ENCODE data around the gene TUBB4B. TPM values are rescaled to one million over a fixed set of nuclear protein-coding genes. Genes with fewer than 3 reads are reported as not detected.

Gene TUBB4B
- total and polyA plus RNA-seq, 2 experiments from 2014 or later, result 334 to 389 TPM

DNA sequence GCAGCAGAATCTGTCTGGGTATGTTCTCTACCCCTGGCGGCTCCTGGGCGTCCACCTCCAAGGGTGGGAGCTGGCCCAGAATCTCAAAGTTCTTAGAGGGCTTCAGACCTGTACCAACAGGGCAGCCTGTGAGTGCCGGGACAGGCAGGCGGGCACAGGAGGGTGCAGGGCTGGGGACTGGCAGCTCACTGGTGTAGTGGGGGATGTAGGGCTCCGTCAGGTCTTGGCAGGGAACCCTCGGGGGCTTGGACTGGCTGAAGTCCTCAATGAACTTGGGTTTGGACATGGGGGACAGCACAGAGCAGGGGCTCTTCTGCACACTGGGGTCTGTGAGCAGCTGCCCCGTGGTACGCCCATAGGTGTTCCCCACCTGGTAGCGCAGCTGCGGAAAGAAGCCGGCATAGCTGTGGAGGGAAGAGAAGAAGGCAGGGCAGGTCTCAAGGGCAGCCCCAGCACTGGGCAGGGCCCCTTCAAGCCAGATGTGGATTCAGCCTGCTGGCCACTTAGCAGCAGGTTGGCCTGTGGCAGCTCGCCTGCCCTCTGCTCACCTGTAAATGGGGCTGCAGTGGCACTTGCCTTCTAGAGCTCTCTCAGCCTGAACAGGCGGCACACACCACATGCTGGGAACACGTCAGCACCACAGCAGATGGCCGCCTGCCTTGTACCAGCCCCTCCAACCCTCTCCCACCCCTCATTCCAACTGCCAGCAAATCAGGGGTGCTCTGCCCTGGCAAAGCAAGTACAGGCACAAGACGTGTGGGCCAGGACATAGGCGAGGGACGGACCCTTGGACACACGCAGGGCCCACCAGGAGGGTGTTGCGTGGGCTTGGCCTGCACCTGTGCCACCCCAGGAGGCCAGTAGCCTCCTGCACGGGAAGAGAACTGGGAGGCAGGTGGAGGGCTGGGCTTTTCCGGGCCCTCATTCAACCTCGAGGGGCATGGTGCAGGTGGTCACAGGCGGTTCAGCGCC lies 4.6 kb downstream of the TUBB4B start:
- Histone ChIP-seq H3K27me3 (ENCODE audit: insufficient read depth) (no peaks in the 10 kb centered on the region), H3K9me2 (ENCODE audit: insufficient read depth) (no peaks in the 10 kb centered on the region), H3K79me2 (replicated peaks; ENCODE audit: insufficient read depth) (peaks cover 14% of the 10 kb centered on the region), H3K27ac (ENCODE audit: low read depth) (no peak overlapping the region), H3K36me3 (ENCODE audit: insufficient read depth) (no peaks in the 10 kb centered on the region), H2AFZ (no peak overlapping the region), H3K4me3 (no peak overlapping the region), H3K4me2 (no peak overlapping the region), H4K20me1 (replicated peaks; ENCODE audit: insufficient read depth) (peaks cover 16% of the 10 kb centered on the region), H3F3A (replicated peaks; ENCODE audit: low read depth) (0 out of 2 replicates have a peak, but pooled peaks cover 26% of the 10 kb centered on the region), H3K4me1 (ENCODE audit: insufficient read depth) (peaks cover 15% of the 10 kb centered on the region; the same call in 1 of the 2 replicates)
- Mint-ChIP-seq H3K9me3 (no peaks in the 10 kb centered on the region), H3K4me3 (no peak overlapping the region; the same call in 2 of the 3 replicates), H3K27ac (no peak overlapping the region; the same call in 1 of the 2 replicates), H3K27me3 (ENCODE audit: insufficient read depth, low read depth, poor library complexity) (peaks cover 28% of the 10 kb centered on the region), H3K36me3 (ENCODE audit: low read depth) (peaks cover 28% of the 10 kb centered on the region), H3K4me1 (peaks cover 29% of the 10 kb centered on the region)
- TF ChIP-seq NANOG (IDR thresholded peaks at IDR 0.05; ENCODE audit: borderline replicate concordance) (no peak), POLR2AphosphoS5 (IDR thresholded peaks at IDR 0.05; ENCODE audit: low read depth) (no peak), JUNB (IDR thresholded peaks at IDR 0.05; ENCODE audit: unreplicated experiment) (no peak), EZH2 (IDR thresholded peaks at IDR 0.05; ENCODE audit: low read depth, unreplicated experiment) (no peak), STAT1 (IDR thresholded peaks at IDR 0.05; ENCODE audit: unreplicated experiment) (no peak), ZNF331 (CRISPR knock-in tag; IDR thresholded peaks at IDR 0.05; ENCODE audit: low read depth) (no peak), CREB1 (CRISPR knock-in tag; IDR thresholded peaks at IDR 0.05; ENCODE audit: low read depth) (no peak)
- TF ChIP-seq, protein P1, sequence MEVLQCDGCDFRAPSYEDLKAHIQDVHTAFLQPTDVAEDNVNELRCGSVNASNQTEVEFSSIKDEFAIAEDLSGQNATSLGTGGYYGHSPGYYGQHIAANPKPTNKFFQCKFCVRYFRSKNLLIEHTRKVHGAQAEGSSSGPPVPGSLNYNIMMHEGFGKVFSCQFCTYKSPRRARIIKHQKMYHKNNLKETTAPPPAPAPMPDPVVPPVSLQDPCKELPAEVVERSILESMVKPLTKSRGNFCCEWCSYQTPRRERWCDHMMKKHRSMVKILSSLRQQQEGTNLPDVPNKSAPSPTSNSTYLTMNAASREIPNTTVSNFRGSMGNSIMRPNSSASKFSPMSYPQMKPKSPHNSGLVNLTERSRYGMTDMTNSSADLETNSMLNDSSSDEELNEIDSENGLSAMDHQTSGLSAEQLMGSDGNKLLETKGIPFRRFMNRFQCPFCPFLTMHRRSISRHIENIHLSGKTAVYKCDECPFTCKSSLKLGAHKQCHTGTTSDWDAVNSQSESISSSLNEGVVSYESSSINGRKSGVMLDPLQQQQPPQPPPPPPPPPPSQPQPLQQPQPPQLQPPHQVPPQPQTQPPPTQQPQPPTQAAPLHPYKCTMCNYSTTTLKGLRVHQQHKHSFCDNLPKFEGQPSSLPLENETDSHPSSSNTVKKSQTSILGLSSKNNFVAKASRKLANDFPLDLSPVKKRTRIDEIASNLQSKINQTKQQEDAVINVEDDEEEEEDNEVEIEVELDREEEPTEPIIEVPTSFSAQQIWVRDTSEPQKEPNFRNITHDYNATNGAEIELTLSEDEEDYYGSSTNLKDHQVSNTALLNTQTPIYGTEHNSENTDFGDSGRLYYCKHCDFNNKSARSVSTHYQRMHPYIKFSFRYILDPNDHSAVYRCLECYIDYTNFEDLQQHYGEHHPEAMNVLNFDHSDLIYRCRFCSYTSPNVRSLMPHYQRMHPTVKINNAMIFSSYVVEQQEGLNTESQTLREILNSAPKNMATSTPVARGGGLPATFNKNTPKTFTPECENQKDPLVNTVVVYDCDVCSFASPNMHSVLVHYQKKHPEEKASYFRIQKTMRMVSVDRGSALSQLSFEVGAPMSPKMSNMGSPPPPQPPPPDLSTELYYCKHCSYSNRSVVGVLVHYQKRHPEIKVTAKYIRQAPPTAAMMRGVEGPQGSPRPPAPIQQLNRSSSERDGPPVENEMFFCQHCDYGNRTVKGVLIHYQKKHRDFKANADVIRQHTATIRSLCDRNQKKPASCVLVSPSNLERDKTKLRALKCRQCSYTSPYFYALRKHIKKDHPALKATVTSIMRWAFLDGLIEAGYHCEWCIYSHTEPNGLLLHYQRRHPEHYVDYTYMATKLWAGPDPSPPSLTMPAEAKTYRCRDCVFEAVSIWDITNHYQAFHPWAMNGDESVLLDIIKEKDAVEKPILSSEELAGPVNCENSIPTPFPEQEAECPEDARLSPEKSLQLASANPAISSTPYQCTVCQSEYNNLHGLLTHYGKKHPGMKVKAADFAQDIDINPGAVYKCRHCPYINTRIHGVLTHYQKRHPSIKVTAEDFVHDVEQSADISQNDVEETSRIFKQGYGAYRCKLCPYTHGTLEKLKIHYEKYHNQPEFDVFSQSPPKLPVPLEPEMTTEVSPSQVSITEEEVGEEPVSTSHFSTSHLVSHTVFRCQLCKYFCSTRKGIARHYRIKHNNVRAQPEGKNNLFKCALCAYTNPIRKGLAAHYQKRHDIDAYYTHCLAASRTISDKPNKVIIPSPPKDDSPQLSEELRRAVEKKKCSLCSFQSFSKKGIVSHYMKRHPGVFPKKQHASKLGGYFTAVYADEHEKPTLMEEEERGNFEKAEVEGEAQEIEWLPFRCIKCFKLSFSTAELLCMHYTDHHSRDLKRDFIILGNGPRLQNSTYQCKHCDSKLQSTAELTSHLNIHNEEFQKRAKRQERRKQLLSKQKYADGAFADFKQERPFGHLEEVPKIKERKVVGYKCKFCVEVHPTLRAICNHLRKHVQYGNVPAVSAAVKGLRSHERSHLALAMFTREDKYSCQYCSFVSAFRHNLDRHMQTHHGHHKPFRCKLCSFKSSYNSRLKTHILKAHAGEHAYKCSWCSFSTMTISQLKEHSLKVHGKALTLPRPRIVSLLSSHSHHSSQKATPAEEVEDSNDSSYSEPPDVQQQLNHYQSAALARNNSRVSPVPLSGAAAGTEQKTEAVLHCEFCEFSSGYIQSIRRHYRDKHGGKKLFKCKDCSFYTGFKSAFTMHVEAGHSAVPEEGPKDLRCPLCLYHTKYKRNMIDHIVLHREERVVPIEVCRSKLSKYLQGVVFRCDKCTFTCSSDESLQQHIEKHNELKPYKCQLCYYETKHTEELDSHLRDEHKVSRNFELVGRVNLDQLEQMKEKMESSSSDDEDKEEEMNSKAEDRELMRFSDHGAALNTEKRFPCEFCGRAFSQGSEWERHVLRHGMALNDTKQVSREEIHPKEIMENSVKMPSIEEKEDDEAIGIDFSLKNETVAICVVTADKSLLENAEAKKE (CRISPR knock-in tag; IDR thresholded peaks at IDR 0.05), result no peak
- TF ChIP-seq, protein P2, sequence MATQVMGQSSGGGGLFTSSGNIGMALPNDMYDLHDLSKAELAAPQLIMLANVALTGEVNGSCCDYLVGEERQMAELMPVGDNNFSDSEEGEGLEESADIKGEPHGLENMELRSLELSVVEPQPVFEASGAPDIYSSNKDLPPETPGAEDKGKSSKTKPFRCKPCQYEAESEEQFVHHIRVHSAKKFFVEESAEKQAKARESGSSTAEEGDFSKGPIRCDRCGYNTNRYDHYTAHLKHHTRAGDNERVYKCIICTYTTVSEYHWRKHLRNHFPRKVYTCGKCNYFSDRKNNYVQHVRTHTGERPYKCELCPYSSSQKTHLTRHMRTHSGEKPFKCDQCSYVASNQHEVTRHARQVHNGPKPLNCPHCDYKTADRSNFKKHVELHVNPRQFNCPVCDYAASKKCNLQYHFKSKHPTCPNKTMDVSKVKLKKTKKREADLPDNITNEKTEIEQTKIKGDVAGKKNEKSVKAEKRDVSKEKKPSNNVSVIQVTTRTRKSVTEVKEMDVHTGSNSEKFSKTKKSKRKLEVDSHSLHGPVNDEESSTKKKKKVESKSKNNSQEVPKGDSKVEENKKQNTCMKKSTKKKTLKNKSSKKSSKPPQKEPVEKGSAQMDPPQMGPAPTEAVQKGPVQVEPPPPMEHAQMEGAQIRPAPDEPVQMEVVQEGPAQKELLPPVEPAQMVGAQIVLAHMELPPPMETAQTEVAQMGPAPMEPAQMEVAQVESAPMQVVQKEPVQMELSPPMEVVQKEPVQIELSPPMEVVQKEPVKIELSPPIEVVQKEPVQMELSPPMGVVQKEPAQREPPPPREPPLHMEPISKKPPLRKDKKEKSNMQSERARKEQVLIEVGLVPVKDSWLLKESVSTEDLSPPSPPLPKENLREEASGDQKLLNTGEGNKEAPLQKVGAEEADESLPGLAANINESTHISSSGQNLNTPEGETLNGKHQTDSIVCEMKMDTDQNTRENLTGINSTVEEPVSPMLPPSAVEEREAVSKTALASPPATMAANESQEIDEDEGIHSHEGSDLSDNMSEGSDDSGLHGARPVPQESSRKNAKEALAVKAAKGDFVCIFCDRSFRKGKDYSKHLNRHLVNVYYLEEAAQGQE (IDR thresholded peaks at IDR 0.05; ENCODE audit: unreplicated experiment), result no peak
- TF ChIP-seq, protein P3, sequence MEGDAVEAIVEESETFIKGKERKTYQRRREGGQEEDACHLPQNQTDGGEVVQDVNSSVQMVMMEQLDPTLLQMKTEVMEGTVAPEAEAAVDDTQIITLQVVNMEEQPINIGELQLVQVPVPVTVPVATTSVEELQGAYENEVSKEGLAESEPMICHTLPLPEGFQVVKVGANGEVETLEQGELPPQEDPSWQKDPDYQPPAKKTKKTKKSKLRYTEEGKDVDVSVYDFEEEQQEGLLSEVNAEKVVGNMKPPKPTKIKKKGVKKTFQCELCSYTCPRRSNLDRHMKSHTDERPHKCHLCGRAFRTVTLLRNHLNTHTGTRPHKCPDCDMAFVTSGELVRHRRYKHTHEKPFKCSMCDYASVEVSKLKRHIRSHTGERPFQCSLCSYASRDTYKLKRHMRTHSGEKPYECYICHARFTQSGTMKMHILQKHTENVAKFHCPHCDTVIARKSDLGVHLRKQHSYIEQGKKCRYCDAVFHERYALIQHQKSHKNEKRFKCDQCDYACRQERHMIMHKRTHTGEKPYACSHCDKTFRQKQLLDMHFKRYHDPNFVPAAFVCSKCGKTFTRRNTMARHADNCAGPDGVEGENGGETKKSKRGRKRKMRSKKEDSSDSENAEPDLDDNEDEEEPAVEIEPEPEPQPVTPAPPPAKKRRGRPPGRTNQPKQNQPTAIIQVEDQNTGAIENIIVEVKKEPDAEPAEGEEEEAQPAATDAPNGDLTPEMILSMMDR (conservative IDR thresholded peaks at IDR 0.05; ENCODE audit: low read depth in 2 of 2), result no peak
- TF ChIP-seq, protein P4, sequence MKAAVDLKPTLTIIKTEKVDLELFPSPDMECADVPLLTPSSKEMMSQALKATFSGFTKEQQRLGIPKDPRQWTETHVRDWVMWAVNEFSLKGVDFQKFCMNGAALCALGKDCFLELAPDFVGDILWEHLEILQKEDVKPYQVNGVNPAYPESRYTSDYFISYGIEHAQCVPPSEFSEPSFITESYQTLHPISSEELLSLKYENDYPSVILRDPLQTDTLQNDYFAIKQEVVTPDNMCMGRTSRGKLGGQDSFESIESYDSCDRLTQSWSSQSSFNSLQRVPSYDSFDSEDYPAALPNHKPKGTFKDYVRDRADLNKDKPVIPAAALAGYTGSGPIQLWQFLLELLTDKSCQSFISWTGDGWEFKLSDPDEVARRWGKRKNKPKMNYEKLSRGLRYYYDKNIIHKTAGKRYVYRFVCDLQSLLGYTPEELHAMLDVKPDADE (IDR thresholded peaks at IDR 0.05), result no peak
- ATAC-seq (no peak), DNase-seq (ENCODE audit: low spot score) (no peak)

All from GM23338 (cell line).